Sciatic nerve (tissue), 2 donors: ENCODE measurements around the gene LEFTY1. TPM values are rescaled to one million over a fixed set of nuclear protein-coding genes. Genes with fewer than 3 reads are reported as not detected.
"Not testable (repeated sequence)": the region's sequence is repeated elsewhere in the genome, so short reads cannot be mapped to it uniquely, and the experiment has no call there.

ENCODE experiments used
- ATAC-seq: fragments of 200-7000 bp; cut with Tn5 transposase; one replicate; pipeline ENCODE4 v1.9.1; 2020; ENCODE audit warnings: mild to moderate bottlenecking, moderate library complexity
- DNase-seq: peaks from one replicate; pipeline ENCODE4 v3.0.0-alpha.2; 2020; ENCODE audit warnings: low spot score
- intact Hi-C: fragments of 100-400 bp; cut with DNase I; formaldehyde crosslinking; loops from one replicate; pipeline ENCODE4 v1.14.2; 2022
- total RNA-seq: library from RNA; stranded (reverse); fragmentation: NEBNext Ultra II Directional; extraction: Animal tissue kit (Norgen Biotek cat#: 25700); gene quantifications from one replicate; pipeline ENCODE4 v1.2.1, GENCODE V29; 2021
- donor health status: DM: no; HTN: no; CAD: no.
- donor health status: DM: no; HTN: no; CAD: no.

Gene LEFTY1, protein sequence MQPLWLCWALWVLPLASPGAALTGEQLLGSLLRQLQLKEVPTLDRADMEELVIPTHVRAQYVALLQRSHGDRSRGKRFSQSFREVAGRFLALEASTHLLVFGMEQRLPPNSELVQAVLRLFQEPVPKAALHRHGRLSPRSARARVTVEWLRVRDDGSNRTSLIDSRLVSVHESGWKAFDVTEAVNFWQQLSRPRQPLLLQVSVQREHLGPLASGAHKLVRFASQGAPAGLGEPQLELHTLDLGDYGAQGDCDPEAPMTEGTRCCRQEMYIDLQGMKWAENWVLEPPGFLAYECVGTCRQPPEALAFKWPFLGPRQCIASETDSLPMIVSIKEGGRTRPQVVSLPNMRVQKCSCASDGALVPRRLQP
- 0.89 TPM for total RNA-seq

DNA sequence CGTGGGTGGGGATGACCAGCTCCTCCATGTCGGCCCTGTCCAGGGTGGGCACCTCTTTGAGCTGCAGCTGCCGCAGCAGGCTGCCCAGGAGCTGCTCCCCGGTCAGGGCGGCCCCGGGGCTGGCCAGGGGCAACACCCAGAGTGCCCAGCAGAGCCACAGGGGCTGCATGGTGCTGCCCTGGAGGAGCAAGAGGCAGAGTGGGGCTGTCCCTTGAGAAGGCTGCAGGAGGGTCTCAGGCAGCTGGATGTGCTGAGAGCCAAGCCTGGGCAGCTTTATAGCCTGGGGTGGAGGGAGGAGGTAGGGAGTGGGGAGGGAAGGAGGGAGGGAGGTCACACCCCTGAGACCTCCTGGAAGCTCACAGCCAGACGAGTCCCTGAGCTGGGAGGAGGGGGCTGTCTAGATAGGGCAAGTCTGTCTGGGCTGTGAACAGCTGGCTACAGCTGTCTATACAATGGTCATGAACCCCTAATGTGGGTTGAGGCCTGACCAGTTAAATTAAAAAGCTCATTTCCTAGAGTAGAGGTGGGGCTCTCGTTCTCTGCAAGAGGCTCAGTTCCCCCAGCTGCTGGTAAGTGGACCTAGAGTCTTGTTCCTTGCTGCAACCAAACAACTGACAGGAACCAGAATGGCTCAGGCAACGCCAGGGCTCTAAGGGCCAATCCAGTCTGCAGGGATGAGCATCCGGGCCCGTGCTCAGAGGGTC lies at the start of gene LEFTY1:
LEFTY1 (minus strand) TSS at position 249 of the 704 bp plus-strand sequence; CDS start at position 169, 80 bp downstream.
- ATAC-seq (no peak), DNase-seq (no peak)
- intact Hi-C loops, result no loop called here

DNA sequence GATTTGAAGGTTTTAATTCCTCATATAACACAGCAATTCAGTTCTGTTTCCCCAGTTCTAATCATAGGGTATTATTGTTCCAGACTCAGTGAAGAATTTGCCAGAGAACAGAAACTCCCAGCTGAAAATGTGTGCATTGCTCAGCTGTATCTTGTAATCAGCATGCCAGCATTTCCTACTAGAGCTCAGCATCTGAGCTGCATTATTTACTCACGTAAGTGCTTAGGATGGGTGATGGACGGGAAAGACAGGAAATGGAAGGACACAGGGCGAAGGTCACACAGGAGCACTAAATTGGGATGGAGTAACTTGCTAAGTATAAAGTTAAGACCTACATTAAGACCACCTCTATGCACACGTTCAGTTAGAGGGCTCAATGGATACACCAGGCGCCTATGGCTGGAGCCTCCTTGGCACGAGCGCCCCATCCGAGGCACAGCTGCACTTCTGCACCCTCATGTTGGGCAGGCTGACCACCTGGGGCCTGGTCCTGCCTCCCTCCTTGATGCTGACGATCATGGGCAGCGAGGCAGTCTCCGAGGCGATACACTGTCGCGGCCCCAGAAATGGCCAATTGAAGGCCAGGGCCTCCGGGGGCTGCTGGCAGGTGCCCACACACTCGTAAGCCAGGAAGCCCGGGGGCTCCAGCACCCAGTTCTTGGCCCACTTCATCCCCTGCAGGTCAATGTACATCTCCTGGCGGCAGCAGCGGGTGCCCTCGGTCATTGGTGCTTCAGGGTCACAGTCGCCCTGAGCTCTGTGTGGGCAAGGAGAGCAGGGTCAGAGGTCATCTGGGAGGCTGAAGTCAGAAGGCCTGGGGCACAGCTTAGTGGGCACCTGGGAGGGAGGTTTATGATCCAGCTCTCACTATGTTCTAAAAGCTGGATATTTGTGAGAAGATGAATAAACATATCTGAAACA lies 48.4 kb upstream of the LEFTY1 start:
- DNase-seq (no peak), ATAC-seq (no peak)
- intact Hi-C loops, result no loop called here

DNA sequence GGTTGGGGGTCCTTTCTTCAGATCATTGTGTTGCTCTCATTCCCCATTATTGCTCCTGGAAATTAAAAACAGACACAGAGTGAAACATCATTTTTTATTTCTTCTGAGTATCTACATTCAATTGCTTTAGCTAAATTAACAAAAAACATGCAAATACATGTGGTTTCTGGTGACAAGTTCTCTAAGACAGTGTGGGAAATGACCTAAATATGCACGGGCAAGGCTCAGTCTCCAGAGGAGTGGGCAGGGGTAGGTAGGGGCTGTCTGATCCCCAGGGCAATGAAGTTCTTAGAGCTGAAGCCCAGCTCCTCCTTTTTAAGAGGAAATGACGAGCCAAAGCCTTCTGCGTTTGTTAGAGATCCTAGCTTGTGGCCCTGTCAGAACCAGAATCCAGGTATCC lies 47.6 kb upstream of the LEFTY1 start:
- DNase-seq (no peak), ATAC-seq (no peak)
- intact Hi-C loops, result no loop called here

DNA sequence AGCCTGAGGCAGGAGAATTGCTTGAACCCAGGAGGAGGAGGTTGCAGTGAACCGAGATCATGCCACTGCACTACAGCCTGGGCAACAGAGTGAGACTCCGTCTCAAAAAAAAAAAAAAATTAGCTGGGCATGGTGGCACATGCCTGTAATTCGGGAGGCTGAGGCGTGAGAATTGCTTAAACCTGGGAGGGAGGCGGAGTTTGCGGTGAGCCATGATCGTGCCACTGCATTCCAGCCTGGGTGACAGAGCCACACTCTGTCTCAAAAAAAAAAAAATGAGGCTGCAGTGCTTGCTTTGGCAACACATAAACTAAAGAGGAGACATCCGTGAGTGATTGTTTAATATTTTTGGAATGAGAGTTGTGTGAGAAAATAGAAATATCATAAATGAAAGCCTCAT lies 47.1 kb upstream of the LEFTY1 start:
- ATAC-seq, DNase-seq, intact Hi-C loops: not testable (repeated sequence)

DNA sequence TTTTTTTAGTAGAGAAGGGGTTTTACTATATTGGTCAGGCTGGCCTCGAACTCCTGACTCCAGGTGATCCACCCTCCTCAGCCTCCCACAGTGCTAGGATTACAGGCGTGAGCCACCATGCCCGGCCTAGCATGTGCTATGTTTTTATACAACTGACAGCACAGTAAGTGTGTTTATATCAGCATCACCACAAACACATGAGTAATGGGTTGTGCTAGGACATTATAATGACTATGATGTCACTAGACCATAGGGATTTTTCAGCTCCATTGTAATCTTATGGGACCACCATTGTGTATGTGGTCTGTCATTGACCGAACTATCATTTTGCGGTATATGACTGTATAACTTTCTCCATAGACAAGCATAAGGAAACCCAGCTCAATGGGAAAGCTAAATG lies 45.8 kb upstream of the LEFTY1 start:
- no peak for ATAC-seq
- intact Hi-C loops, result no loop called here
- DNase-seq, result no peak

DNA sequence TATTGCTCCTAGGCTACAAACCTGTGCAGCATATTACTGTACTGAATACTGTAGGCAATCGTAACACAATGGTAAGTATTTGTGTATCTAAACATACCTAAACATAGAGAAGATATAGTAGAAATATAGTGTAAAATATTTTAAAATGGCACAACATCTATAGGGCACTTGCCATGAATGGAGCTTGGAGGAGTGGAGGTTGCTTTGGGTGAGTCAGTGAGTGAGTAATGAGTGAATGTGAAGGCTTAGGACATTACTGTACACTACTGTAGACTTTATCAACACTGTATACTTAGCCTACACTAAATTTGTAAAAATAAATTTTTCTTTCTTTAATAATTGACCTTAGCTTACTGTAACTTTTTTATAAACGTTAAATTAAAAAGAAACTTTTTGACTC lies 44.1 kb upstream of the LEFTY1 start:
- no peak for ATAC-seq
- no peak for DNase-seq
- intact Hi-C loops, result no loop called here

DNA sequence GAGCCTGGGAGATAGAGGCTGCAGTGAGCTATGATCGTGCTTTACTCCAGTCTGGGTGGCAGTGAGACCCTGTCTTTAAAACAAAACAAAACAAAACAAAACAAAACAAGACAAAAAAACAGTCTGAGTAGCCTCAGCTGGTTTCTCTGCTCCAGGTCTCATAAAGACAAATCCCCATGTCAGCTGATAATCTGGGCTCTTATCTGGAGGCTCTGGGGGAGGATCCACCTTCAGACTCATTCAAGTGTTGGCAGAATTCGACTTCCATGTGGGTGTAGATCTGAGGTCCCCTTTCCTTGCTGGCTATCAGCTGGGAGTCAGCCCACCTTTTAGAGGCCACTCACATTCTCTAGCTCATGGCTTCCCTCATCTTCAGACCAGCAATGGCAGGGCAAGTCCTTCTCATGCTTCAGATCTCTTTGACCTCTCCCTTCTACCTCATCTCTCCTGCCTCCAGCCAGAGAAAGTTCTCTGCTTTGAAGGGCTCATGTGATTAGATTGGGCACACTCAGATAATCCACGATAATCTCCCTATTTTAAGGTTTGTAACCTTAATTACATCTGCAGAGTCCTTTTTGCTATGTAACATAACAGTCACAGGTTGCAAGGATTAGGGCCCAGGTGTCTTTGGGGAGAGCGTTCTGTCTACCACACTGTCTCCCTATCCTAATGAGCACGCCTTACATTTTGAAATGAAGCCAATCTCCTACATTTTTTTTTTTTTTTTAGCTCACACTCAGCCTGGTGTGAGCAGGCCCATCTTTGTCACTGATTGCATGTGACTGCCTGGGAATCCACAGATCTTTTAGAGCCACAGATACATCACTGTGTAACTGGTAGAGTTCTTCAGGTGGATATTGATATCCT lies 42.6 kb upstream of the LEFTY1 start:
- intact Hi-C loops, result no loop called here
- DNase-seq, result no peak
- no peak for ATAC-seq

DNA sequence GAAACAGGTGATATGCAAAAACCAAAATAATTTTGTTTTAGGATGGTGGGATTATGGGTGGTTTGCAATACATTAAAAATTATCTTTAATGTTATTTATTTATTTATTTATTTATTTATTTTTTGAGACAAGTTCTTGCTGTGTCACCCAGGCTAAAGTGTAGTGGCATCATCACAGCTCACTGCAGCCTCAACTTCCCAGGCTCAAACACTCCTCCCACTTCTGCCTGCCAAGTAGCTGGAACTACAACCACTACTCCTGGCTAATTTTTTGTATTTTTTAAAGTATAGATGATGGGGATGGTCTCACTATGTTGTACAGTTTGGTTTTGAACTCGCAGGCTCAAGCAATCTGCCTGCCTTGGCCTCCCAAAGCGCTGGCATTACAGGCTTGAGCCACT lies 41.6 kb upstream of the LEFTY1 start:
- DNase-seq (no peak), ATAC-seq (no peak)
- intact Hi-C loops, result no loop called here

DNA sequence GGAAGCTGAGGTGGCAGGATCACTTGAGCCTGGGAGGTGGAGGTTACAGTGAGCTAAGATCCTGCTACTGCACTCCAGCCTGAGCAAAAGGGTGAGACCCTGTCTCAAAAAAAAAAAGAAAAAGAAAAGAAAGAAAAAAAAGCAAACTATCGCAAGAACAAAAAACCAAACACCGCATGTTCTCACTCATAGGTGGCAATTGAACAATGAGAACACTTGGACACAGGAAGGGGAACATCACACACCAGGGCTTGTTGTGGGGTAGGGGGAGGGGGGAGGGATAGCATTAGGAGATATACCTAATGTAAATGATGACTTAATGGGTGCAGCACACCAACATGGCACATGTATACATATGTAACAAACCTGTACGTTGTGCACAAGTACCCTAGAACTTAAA lies 40.5 kb upstream of the LEFTY1 start:
- intact Hi-C loops, DNase-seq, ATAC-seq: not testable (repeated sequence)

DNA sequence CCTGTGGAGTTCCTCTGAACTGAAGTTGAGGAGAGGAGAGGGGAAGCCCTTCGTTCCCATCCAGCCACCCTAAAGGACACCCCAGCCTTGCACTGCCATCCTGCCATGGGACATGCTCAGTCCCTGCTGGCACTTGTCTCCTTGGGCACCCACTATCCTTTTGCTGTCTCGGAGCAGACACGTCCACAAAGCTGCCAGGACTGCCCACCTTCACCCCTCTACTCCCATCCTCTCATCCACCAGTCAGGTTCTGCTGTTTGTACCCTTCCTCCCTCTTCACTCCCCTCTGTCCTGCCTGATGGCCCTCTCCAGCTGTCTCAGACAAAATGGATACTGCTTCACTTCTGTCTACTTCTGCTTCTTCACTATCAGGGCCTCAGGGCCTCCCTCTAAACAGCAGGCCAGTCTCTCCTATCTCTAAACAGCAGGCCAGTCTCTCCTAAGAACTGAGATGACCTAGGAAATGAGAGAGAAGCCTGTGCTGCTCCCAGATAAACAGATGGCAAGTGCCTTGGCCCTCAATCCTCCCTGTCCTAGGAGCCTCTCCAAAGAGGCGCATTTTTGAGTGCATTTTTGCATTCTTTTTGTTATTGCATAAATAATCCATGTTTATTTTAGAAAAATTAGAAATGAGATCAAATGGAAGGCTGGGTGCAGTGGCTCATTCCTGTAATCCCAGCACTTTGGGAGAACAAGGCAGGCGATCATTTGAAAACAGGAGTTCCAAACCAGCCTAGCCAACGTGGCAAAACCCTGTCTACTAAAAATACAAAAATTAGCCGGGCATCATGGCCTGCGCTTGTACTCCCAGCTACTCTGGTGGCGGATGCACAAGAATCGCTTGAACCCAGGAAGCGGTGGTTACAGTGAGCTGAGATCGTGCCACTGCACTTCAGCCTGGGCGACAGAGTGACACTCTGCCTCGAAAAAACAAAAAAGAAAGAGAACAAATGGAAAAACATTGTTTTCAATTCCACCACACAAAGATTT lies 39.5 kb upstream of the LEFTY1 start:
- intact Hi-C loops, result no loop called here
- DNase-seq (no peak), ATAC-seq (no peak)

DNA sequence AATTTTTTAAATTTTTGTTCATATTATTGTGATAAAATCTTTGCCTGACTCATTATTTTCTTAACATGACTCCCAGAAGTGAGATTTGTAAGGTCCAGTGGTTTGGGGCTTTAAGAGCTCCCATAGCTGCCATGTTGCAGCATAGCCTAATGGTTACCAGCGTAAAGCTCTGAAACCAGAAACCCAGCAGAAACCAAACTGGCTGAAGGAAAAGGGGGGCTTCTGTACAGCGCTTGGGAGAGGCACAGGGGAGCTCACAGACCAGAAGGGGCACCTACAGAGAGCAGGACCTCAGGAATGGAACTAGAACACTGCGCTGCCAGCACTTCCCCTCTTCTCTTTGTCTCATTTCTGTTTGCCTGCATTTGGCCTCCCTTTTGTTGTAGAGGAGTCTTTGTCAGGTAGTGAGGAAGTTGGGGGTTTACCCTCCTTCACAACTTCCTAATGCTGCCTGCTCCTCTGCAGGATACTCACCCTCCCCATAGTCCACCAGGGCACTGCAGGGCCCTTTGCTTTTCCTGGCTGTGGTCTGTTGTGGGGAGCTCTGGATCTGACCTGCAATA lies 37.7 kb upstream of the LEFTY1 start:
- intact Hi-C loops, result no loop called here
- no peak for DNase-seq
- no peak for ATAC-seq

DNA sequence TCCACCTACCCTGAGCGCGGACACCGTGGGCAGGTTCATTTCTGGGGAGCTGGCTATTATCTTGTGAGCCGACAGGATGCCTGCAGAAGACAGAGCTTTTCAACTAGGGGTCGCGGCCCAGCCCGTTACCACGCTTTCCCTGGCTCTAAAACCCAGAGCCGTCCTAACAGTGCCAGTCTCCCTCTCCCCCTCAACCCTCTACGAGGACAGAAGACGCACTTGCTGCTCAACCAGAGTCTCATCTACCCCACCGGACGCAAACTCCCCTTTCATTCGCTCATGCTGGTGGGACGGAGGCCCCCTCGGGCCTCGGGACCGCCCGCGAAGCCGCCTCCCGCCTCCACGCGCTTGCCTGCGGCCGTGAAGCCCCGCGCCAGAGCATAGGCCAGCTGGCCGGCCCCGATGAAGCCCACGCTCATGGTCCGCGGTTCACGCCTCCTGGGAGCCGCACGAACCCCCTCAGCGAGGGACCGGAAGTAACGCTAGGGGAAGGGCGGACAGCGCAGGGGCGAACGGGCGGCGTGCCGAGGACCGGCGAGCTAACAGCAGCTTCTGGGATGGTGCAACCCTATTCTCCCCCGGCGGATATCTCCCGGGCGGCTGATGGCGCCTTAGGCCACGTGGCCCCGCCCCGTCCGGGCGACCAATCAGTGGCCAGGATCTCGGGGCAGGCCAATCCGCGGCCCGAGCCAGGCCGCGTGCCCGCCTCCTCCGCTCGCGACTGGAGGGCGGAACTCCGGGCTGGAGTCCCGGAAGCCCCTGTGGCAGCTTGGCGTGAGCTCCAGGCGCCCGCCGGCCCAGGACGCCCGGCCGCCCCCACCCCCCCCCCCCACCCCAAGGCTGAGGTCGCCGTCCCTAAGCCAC lies 35.0 kb upstream of the LEFTY1 start, which contains the start of gene PYCR2:
PYCR2 (minus strand) TSS at position 559 of the 864 bp plus-strand sequence; CDS start at position 419, 140 bp downstream.
- DNase-seq (peak; percentile 96), ATAC-seq (peak; percentile 99)
- intact Hi-C loops, result no loop called here

DNA sequence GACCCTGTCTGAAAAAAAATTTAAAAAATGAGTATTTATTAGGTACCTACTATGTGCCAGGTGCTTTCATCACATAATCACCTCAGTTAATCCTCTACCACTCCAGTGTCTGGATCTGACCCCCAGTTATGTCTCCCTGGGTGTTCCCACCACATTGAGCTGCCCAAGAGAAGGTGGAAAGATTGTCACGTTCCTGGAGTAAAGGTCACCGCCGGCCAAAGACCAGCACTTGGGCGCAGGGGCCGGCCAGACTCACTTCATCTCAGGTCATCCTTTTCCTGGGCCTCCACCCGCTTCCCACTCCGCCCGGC lies 34.4 kb upstream of the LEFTY1 start:
- intact Hi-C loops, result no loop called here
- ATAC-seq, result no peak
- no peak for DNase-seq

DNA sequence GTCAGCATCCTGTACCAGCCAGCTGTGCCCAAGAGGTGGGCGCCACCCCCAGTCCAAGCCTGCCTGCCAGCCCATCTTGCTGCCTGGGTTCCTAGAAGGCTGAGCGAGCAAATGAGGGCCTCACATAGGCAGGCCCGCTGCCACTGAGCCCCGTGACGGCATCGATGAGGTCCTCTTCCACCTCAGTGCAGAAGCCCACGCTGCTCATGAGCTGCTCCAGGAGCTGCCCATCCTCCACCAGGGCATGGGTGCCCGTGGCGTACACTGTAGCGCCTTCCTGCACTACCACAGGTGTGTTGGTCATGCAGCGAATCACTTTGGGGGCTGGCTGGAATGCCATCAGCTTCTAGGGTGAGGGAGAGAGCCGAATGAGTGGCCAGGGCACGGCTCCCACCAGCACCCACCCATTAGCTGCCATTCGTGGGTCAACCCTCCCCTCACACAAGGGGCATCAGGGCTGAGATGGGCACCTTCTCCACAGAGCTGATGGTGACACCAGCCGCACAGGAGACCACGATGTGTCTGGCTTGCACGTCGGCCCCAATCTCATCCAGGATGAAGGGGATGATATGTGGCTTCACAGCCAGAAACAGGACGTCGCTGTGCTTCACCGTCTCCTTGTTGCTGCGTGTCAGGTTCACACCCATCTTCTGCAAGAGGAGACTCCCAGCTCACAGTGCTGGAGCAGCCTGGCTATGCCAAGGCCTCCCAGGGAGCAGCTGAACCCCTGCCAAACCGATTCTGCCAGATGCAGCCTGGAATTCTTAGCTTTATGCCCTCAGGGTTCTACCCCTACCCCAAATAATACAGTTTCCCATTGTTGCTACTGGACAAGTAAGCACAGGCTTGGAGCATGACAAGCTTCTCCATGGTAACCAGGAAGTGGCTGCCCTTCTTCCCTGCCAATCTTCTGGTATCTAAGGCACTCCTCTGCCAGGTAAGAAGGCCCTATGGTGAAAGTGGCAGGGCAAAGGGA lies 33.1 kb upstream of the LEFTY1 start:
- no peak for DNase-seq
- ATAC-seq, result no peak
- intact Hi-C loops, result no loop called here

DNA sequence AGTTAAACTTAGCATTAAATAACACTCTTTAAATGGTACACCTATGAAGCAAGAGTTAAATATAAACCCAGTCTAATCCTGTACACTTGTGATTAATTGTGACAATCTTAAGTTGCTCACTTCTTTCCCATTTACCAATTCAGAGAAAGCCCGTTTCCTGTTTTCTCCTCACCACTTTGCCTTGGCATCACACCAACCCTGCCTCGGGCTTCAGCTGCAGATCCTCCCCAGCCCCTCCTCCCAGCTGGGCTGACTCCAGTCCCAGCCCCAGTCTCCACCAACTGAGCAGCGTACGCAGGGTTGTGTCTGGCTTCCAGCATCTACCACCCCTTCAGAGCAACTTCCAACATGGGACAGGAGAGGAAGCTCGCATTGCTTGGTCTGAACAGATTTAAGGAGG lies 31.0 kb upstream of the LEFTY1 start:
- intact Hi-C loops, result no loop called here
- ATAC-seq (no peak), DNase-seq (peak; percentile 74)
